Tibial artery (tissue), 4 donors: ENCODE measurements around the gene CAMTA1.

Source experiments
- DNase-seq, 2 donors: peaks; one replicate each; pipeline ENCODE4 v3.0.0-alpha.2; 2019
- H3K27ac ChIP-seq, 2 donors: fragments of 200-600 bp; sonication (generic) in 1 of 2; 1 replicate in 1 of 2; 2 replicates in 1 of 2; pipeline ENCODE4 v1.5.1; 2018 to 2019; ENCODE audit warnings: mild to moderate bottlenecking in 1 of 2
- H3K27me3 ChIP-seq, 2 donors: fragments of 200-600 bp; sonication (generic) in 1 of 2; one replicate each; pipeline versions ENCODE4 v1.5.1 to v1.6.0; 2016 to 2019
- H3K36me3 ChIP-seq, 3 donors: fragments of 200-600 bp; sonication (generic) in 2 of 3; one replicate each; pipeline ENCODE4 v1.5.1; 2016 to 2019; ENCODE audit warnings: mild to moderate bottlenecking in 2 of 3
- H3K4me1 ChIP-seq, 4 donors: fragments of 200-600 bp; sonication (generic) in 2 of 4; 1 replicate in 3 of 4; 2 replicates in 1 of 4; pipeline ENCODE4 v1.5.1; 2016 to 2019
- H3K4me3 ChIP-seq, 2 donors: fragments of 200-600 bp; sonication (generic) in 1 of 2; 1 replicate in 1 of 2; 2 replicates in 1 of 2; pipeline ENCODE4 v1.5.1; 2018 to 2019; ENCODE audit warnings: mild to moderate bottlenecking in 2 of 2
- H3K9me3 ChIP-seq, 3 donors: fragments of 200-600 bp; sonication (generic) in 1 of 3; one replicate each; pipeline ENCODE4 v1.5.1; 2016 to 2019
- CTCF ChIP-seq, 2 experiments: fragments of 200-600 bp in 1 of 2; fragments of 450-650 bp in 1 of 2; IDR thresholded peaks; one replicate each; pipeline ENCODE4 v1.5.1; 2017 to 2019; ENCODE audit warnings: antibody characterized with exemption in 2 of 2, mild to moderate bottlenecking in 1 of 2, moderate library complexity in 1 of 2
- intact Hi-C: fragments of 100-400 bp; cut with DNase I; formaldehyde crosslinking; loops from one replicate; pipeline ENCODE4 v1.15.0; 2023; ENCODE audit warnings: low total_unique reads

CAMTA1 gene

GRCh38 chr1:7478809-7479499 is 693.7 kb downstream of the CAMTA1 start:
- Histone ChIP-seq H3K4me1 (peaks cover 0 to 16% (median 5%) of the 10 kb centered on the region in 4 donors), H3K4me3 (no peak overlapping the region), H3K27me3 (no peaks in the 10 kb centered on the region), H3K9me3 (no peaks in the 10 kb centered on the region), H3K27ac (no peak overlapping the region), H3K36me3 (no peaks in the 10 kb centered on the region)
- TF ChIP-seq CTCF (IDR thresholded peaks at IDR 0.05) = no peak
- intact Hi-C loops = no loop called here
- DNase-seq = no peak

- H3K4me1 ChIP-seq = peaks cover 0 to 16% (median 5%) of the 10 kb centered on the region in 4 donors
- intact Hi-C loops = no loop called here
- H3K36me3 ChIP-seq = no peaks in the 10 kb centered on the region
- no peak overlapping the region for H3K27ac ChIP-seq
- no peak overlapping the region for H3K4me3 ChIP-seq
- no peak for DNase-seq
- no peaks in the 10 kb centered on the region for H3K9me3 ChIP-seq
- TF ChIP-seq CTCF (IDR thresholded peaks at IDR 0.05) = no peak
- H3K27me3 ChIP-seq = no peaks in the 10 kb centered on the region
These were observed 694.3 kb downstream of the CAMTA1 start for GRCh38 chr1:7479571-7479970.

- H3K9me3 ChIP-seq = no peaks in the 10 kb centered on the region
- intact Hi-C loops = no loop called here
- no peaks in the 10 kb centered on the region for H3K36me3 ChIP-seq
- no peak overlapping the region for H3K27ac ChIP-seq
- no peak for TF ChIP-seq CTCF (IDR thresholded peaks at IDR 0.05)
- H3K27me3 ChIP-seq = no peaks in the 10 kb centered on the region
- no peak overlapping the region for H3K4me3 ChIP-seq
- H3K4me1 ChIP-seq = peaks cover 0 to 16% (median 5%) of the 10 kb centered on the region in 4 donors
- no peak for DNase-seq
These were observed 695.9 kb downstream of the CAMTA1 start for GRCh38 chr1:7481194-7481593.

- H3K9me3 ChIP-seq = no peaks in the 10 kb centered on the region
- H3K36me3 ChIP-seq = no peaks in the 10 kb centered on the region
- intact Hi-C loops = no loop called here
- peaks cover 0 to 16% (median 5%) of the 10 kb centered on the region in 4 donors for H3K4me1 ChIP-seq
- TF ChIP-seq CTCF (IDR thresholded peaks at IDR 0.05) = no peak
- H3K27me3 ChIP-seq = no peaks in the 10 kb centered on the region
- no peak overlapping the region for H3K27ac ChIP-seq
- no peak overlapping the region for H3K4me3 ChIP-seq
- DNase-seq = no peak
These were observed 696.8 kb downstream of the CAMTA1 start for GRCh38 chr1:7482077-7482476.

- H3K27ac ChIP-seq = no peak overlapping the region
- intact Hi-C loops = no loop called here
These were observed 697.7 kb downstream of the CAMTA1 start for GRCh38 chr1:7482772-7483495.

More at GRCh38 chr1:7482772-7483495, 697.7 kb downstream of the CAMTA1 start:
- Histone ChIP-seq H3K4me1 (peaks cover 0 to 16% (median 5%) of the 10 kb centered on the region in 4 donors), H3K9me3 (no peaks in the 10 kb centered on the region), H3K36me3 (no peaks in the 10 kb centered on the region), H3K4me3 (no peak overlapping the region), H3K27me3 (no peaks in the 10 kb centered on the region)
- DNase-seq = no peak
- TF ChIP-seq CTCF (IDR thresholded peaks at IDR 0.05) = no peak
